HL-60 (cell line): ENCODE results near the gene PIM3.
A peak's percentile ranks its signal among the peaks of the same experiment; 100 is the strongest.

Experiments used
- DNase-seq, 2 experiments: peaks; one replicate each; pipeline ENCODE4 v3.0.0-alpha.2; 2010 to 2020; ENCODE audit warnings: low read depth in 1 of 2, low spot score in 1 of 2
- H3K27ac ChIP-seq: fragments of 250-450 bp; sonication (Bioruptor Pico); replicated peaks from 2 replicates; pipeline ENCODE4 v1.5.1; 2020; ENCODE audit warnings: mild to moderate bottlenecking, moderate library complexity
- H3K27me3 ChIP-seq: fragments of 250-450 bp; sonication (Bioruptor Pico); 2 replicates; pipeline ENCODE4 v1.5.1; 2021; ENCODE audit warnings: mild to moderate bottlenecking, moderate library complexity; ENCODE audit not compliant: insufficient read depth, poor library complexity, severe bottlenecking
- H3K4me3 ChIP-seq: replicated peaks from 2 replicates; pipeline ENCODE4 v1.5.1; 2011; ENCODE audit warnings: mild to moderate bottlenecking, control low read depth, low read length; ENCODE audit not compliant: insufficient read depth
- CTCF ChIP-seq: IDR thresholded peaks from one replicate; pipeline ENCODE4 v1.5.1; 2011; ENCODE audit warnings: low read length, control low read depth, inconsistent platforms; ENCODE audit not compliant: insufficient read depth
- GABPA ChIP-seq: IDR thresholded peaks from 2 replicates; pipeline ENCODE4 v1.6.1; 2012; ENCODE audit warnings: low read depth
- POLR2AphosphoS5 ChIP-seq: IDR thresholded peaks from 2 replicates; pipeline ENCODE4 v1.6.1; 2012; ENCODE audit warnings: low read depth
- REST ChIP-seq: IDR thresholded peaks from 2 replicates; pipeline ENCODE4 v1.6.1; 2012; ENCODE audit warnings: low read depth; ENCODE audit not compliant: insufficient replicate concordance
- SPI1 ChIP-seq: IDR thresholded peaks from 2 replicates; pipeline ENCODE4 v1.6.1; 2012; ENCODE audit warnings: low read depth, mild to moderate bottlenecking, borderline replicate concordance
- long read RNA-seq: library from polyadenylated mRNA; unstranded; transcript quantifications from one replicate; pipeline ENCODE4 v2.0.0, GENCODE V29; 2020

The PIM3 gene
- long read RNA-seq, transcript PIM3-201 (6 exons, 2,369 nt) = major isoform, 46 of 58 reads
- long read RNA-seq, partial matches to known transcripts = 8 of 58 reads
- long read RNA-seq, other reads (novel, unspliced or antisense) = 4 of 58 reads

- H3K4me3 ChIP-seq = peak within 1 kb of the TSS; percentile 87
- DNase-seq = peak; percentile 96 to 97
- H3K27me3 ChIP-seq = no peaks in the 10 kb centered on the region
- TF ChIP-seq GABPA (0 out of 2 replicates have a peak, but pooled peaks have one; percentile 31), POLR2AphosphoS5 (peak; percentile 82), REST (peak; percentile 48), CTCF (no peak), SPI1 (peak; percentile 15; the same call in 1 of the 2 replicates)
- peak within 1 kb of the TSS; percentile 94 for H3K27ac ChIP-seq
Observed at GRCh38 chr22:49960159-49961004, at the start of gene PIM3. Gene PIM3, plus strand, starts transcription at chr22:49960772. Its CDS starts 176 bp downstream, at chr22:49960948.

- Histone ChIP-seq H3K27ac (no peak overlapping the region), H3K27me3 (no peaks in the 10 kb centered on the region), H3K4me3 (no peak overlapping the region)
- TF ChIP-seq CTCF = no peak
- TF ChIP-seq REST = no peak
- TF ChIP-seq GABPA = no peak
- no peak for TF ChIP-seq SPI1
- no peak for TF ChIP-seq POLR2AphosphoS5
- DNase-seq = no peak
Observed at GRCh38 chr22:49911881-49912625, 48.5 kb upstream of the PIM3 start.

- no peak for TF ChIP-seq POLR2AphosphoS5
- no peak for TF ChIP-seq SPI1
- no peak for TF ChIP-seq REST
- Histone ChIP-seq H3K4me3 (no peak overlapping the region), H3K27me3 (no peaks in the 10 kb centered on the region), H3K27ac (no peak overlapping the region)
- no peak for DNase-seq
Observed at GRCh38 chr22:49913026-49913425, 47.5 kb upstream of the PIM3 start.
